ENCODE data around the gene LHFPL2. TPM values are rescaled to one million over a fixed set of nuclear protein-coding genes. Genes with fewer than 3 reads are reported as not detected.

Gene LHFPL2
- total RNA-seq: 60.8 and 90.5 TPM in 2 replicates

GRCh38 chr5:78648359-78649210 is at the start of gene LHFPL2:
LHFPL2 (minus strand) TSS chr5:78648772; CDS start chr5:78510213, 138,559 bp downstream.

